GM06990 (cell line): Measurements from ENCODE around the gene GNLY.

Source experiments
- DNase-seq: peaks from one replicate; pipeline ENCODE4 v3.0.0-alpha.2; 2011; ENCODE audit not compliant: insufficient read length; ENCODE audit errors: extremely low read depth
- H3K27me3 ChIP-seq: replicated peaks from 2 replicates; pipeline ENCODE4 v1.6.0; 2011; ENCODE audit warnings: low read length; ENCODE audit not compliant: control insufficient read depth, insufficient read depth
- H3K36me3 ChIP-seq: 2 replicates; pipeline ENCODE4 v1.5.1; 2011; ENCODE audit warnings: low read length; ENCODE audit not compliant: control insufficient read depth, insufficient read depth
- H3K4me3 ChIP-seq: replicated peaks from 2 replicates; pipeline ENCODE4 v1.5.1; 2011; ENCODE audit warnings: low read depth, mild to moderate bottlenecking, control low read depth, low read length
- TF ChIP-seq, protein P1 (sequence below): IDR thresholded peaks from 2 replicates; pipeline ENCODE4 v1.5.1; 2011; ENCODE audit warnings: low read length, control low read depth, mild to moderate bottlenecking, inconsistent platforms; ENCODE audit not compliant: insufficient read depth, poor library complexity, severe bottlenecking

Gene GNLY

DNA sequence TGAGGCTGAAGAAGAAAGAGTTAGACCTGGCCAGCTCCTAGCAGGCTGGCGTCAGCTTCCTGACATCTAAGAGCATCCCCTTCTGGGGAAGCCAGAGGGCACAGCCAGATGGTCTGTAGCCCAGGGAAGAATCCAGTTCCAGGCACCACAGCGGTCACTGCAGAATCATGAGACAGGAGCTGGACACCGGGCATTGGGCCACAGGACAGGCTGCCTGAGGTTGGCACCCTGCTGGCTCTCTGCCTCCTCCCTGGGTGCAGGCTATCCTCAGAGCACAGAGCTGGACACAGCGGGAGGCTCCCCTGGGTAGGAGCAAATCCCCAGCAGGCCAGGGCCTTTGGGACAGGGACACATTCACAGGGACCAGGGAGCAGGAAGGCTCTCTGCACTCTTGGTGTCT, 39.9 kb downstream of the GNLY start:
- TF ChIP-seq, protein P1, sequence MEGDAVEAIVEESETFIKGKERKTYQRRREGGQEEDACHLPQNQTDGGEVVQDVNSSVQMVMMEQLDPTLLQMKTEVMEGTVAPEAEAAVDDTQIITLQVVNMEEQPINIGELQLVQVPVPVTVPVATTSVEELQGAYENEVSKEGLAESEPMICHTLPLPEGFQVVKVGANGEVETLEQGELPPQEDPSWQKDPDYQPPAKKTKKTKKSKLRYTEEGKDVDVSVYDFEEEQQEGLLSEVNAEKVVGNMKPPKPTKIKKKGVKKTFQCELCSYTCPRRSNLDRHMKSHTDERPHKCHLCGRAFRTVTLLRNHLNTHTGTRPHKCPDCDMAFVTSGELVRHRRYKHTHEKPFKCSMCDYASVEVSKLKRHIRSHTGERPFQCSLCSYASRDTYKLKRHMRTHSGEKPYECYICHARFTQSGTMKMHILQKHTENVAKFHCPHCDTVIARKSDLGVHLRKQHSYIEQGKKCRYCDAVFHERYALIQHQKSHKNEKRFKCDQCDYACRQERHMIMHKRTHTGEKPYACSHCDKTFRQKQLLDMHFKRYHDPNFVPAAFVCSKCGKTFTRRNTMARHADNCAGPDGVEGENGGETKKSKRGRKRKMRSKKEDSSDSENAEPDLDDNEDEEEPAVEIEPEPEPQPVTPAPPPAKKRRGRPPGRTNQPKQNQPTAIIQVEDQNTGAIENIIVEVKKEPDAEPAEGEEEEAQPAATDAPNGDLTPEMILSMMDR = no peak
- no peak for DNase-seq
- H3K4me3 ChIP-seq = no peak overlapping the region
- H3K36me3 ChIP-seq = no peaks in the 10 kb centered on the region
- H3K27me3 ChIP-seq = no peaks in the 10 kb centered on the region

DNA sequence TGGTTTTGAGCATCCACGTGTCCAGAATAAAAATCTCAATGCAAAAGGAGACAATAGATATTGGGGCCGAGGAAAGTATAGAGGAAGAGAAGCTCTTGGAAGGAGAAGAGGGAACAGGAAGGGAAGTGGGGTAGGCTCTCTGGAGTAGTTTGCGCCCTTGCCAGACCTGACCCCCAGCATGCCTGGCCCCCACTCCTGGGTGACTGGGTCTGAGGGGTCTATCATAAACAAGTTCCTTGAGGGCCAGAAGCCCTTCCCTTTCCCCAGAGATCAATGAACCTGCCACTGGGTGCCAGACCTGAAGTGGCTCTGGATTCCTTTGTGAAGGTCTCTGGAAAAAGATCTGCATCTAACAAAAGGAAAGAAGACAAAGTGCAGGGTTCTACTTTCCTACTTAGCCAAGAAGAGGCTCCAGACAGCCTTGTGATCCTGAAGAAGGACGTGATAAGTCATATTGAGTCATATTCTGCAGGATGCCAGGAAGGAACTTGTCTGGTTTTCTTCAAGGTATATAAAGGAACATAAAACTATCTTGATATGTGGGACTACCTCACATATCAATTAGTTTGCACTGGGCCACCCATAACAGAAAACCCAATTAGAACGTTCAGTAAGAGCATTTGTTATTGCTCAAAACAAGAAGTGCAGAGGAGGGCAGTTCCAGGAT, 40.9 kb downstream of the GNLY start:
- Histone ChIP-seq H3K4me3 (no peak overlapping the region), H3K36me3 (no peaks in the 10 kb centered on the region), H3K27me3 (no peaks in the 10 kb centered on the region)
- TF ChIP-seq, protein P1 = no peak
- DNase-seq = no peak

DNA sequence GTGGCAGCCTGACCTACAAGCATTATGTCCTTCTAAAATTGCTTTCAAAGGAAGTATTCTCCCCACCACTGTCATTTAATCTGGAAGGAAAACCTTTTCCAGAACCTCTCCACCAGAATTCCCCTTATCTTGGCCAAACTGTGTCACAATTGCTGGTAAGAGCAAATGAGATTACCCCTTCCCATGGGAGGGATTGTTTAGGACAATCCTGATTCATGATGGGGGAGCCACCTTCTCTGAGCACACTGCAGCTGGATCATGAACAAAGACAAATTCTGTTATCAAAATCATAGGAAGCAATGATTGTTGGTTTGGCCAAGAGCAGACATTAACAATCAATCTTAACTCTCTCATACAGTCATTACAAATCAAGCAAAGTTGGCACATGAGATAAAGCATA, 41.5 kb downstream of the GNLY start:
- DNase-seq = no peak
- TF ChIP-seq, protein P1 = no peak
- Histone ChIP-seq H3K36me3 (no peaks in the 10 kb centered on the region), H3K27me3 (no peaks in the 10 kb centered on the region), H3K4me3 (no peak overlapping the region)

DNA sequence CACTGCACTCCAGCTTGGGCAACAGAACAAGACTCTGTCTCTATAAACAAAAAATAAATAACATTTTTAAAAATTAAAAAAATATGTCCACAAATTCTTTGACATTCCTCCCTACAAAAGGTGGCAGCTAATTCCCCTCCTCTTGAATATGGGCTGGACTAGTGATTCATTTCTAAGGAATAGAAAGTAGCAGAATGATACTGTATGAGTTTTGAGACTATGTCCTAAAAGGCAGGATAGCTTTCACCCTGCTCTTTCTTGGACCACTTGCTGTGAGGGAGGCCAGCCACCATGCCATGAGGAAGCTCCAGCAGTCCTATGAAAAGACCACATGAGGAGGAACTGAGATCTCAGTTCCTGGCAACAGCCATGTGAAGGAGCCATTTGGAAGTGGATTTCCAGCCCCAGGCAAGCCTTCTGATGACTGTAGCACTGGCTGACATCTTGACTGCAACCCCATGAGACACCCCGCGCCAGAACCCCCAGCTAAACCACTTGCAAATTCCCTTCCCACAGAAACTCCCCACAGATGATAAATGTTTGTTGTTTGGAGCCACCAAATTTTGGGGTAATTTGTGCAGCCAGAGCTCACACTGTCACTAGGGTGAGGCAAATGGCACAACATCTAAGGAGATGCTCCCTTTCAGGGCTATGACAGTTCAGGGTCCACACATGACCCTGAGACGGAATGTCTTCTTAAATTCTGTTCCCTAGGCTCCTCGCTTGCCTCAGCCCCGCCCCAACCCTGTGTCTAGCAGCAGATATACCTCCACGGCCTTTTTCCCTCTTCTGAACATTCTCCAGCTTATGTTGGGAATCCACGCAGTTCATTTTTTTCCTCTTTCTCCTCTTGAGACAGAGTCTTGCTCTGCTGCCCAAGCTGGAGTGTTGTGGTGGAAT, 42.5 kb downstream of the GNLY start:
- no peak for DNase-seq
- Histone ChIP-seq H3K4me3 (no peak overlapping the region), H3K27me3 (no peaks in the 10 kb centered on the region; the same call in 1 of the 2 replicates), H3K36me3 (no peaks in the 10 kb centered on the region)
- TF ChIP-seq, protein P1 = no peak

DNA sequence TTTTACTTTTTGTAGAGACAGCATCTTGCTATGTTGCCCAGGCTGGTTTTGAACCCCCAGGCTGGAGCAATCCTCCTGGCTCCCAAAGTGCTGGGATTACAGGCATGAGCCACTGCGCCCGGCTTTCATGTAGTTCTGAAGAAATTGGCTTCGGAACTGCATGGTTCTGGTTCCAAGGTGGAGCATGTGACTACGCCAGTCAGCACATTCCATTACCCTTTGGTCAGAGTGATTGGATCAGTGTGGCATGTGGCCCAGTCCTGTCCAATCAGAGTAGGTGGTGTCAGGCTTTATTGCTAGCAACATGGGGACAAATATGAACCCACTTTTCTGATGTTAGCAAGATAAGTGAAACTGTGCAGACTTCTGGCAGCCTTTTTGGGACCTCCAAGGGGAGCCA, 43.3 kb downstream of the GNLY start:
- Histone ChIP-seq H3K27me3 (no peaks in the 10 kb centered on the region; the same call in 1 of the 2 replicates), H3K4me3 (no peak overlapping the region), H3K36me3 (no peaks in the 10 kb centered on the region)
- TF ChIP-seq, protein P1 = no peak
- DNase-seq = no peak
